ENCODE results near the gene HSBP1L1.

Gene HSBP1L1

DNA sequence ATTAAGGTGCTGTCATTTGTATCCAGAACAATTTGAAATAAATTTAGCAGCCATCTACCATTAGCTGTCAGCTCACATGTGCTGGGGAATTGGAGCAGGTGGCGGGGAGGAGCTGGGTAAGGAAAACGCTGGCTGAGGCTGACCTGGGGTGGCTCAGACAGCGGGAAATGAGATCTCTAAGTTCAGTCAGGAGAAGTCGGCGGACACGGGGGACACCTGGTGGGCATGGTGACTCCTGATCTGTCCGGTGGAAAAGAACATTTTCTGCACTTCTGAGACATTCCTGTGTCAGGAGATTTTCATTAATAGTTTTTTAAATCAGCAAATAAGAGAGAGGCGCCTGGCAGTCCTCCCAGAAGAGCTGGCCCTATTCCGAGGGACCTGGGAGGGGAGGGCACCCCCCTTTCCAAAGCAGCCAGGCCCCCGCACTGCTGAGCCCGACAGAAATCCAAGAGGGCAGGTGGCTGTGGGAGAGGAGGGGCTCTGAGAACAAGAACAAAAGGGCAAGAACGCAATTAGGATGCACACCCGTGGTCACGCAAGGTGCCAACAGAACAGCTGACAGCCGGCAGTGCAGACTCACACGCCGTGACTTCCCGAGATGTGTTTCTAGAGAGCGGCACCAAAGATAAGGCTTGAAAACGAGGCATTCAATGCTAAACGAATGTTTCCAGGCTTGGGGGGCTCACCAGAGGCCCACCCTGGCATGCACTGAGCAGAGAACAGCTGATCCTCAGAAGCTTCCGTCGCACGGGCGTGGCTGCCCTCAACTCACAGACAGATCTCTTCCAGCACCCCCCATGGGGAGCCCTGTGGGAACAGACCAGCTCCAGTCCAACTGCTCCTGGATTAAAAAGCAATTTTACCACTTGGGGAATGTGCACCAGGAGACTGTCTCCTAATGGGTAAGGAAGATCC lies 39.4 kb upstream of the HSBP1L1 start:
- Mint-ChIP-seq H3K9me3 (peaks cover 11 to 16% of the 10 kb centered on the region in 2 donors), H3K4me1 (peaks cover 0 to 13% of the 10 kb centered on the region in 2 donors), H3K36me3 (peaks cover 61 to 65% of the 10 kb centered on the region in 2 donors), H3K4me3 (no peak overlapping the region), H3K27ac (no peak overlapping the region), H3K27me3 (no peaks in the 10 kb centered on the region)
- DNase-seq (no peak), ATAC-seq (replicated peaks) (no peak)

DNA sequence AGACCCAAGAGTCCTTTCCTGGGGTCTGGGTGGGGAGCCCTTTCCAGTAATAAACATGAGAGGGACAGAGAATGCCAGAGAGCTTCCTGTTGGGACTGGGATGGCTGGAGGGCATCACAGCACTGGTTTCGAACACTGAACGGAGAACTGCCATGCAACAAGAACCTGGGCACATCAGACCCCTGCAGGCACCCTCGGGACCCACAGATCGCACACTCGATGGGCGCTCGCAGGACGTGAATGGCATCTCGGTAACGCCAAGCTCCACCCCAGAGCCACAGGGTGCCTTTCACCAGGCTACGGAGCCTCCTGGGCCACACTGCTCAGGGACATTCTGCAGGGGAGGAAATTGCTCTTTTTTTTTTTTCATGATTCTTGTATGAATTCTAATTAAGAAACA lies 38.1 kb upstream of the HSBP1L1 start:
- peaks cover 15 to 17% of the 10 kb centered on the region in 2 donors for H3K9me3 Mint-ChIP-seq
- H3K36me3 Mint-ChIP-seq, result peaks cover 68 to 69% of the 10 kb centered on the region in 2 donors
- no peak overlapping the region for H3K27ac Mint-ChIP-seq
- no peak overlapping the region for H3K4me3 Mint-ChIP-seq
- H3K27me3 Mint-ChIP-seq, result no peaks in the 10 kb centered on the region
- ATAC-seq (replicated peaks) (no peak), DNase-seq (no peak)
- H3K4me1 Mint-ChIP-seq, result peaks cover 0 to 13% of the 10 kb centered on the region in 2 donors

DNA sequence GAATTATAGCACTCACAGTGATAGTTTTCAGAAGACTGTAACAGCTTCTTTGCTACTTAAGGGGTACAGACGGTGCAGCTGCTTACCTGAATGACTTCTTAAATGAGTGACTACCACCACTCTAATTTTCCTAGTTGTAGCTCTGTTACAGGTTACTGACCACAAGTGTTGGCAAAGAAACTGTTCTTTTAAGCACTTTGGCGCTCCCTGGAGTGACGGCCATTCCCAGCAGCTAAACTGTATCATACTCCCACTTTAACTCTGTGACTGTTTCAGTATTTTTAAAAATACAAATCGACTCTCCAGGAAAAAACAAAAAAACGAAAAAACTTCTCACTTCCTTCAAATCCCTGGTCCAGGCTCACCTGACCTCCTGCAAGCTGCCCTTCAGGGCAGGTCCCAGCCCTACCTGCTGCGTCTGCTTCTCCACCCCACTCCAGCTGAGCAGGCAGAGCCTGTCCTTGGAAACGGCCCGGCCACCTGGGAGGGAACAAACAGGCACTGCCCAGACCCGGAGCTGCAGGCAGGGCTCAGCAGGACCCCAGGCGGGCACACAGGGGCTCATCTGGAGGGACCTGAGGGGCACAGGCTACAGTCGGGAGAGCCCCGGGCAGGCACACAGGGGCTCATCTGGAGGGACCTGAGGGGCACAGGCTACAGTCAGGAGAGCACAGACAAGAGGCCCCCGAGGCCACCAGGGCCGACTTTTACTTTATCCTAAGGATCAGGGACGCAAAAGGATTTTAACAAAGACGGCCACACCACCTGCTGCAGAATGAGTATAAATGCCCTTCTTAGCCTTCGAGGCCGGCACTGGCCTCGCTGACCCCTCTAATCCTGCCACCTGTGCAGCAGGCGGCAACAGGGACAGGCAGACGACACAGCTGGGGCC lies 37.5 kb upstream of the HSBP1L1 start:
- H3K27ac Mint-ChIP-seq, result no peak overlapping the region
- H3K4me1 Mint-ChIP-seq, result peaks cover 0 to 13% of the 10 kb centered on the region in 2 donors
- DNase-seq (no peak), ATAC-seq (replicated peaks) (no peak)
- no peaks in the 10 kb centered on the region for H3K27me3 Mint-ChIP-seq
- H3K9me3 Mint-ChIP-seq, result peaks cover 17 to 19% of the 10 kb centered on the region in 2 donors
- H3K4me3 Mint-ChIP-seq, result no peak overlapping the region
- H3K36me3 Mint-ChIP-seq, result peaks cover 70 to 71% of the 10 kb centered on the region in 2 donors

DNA sequence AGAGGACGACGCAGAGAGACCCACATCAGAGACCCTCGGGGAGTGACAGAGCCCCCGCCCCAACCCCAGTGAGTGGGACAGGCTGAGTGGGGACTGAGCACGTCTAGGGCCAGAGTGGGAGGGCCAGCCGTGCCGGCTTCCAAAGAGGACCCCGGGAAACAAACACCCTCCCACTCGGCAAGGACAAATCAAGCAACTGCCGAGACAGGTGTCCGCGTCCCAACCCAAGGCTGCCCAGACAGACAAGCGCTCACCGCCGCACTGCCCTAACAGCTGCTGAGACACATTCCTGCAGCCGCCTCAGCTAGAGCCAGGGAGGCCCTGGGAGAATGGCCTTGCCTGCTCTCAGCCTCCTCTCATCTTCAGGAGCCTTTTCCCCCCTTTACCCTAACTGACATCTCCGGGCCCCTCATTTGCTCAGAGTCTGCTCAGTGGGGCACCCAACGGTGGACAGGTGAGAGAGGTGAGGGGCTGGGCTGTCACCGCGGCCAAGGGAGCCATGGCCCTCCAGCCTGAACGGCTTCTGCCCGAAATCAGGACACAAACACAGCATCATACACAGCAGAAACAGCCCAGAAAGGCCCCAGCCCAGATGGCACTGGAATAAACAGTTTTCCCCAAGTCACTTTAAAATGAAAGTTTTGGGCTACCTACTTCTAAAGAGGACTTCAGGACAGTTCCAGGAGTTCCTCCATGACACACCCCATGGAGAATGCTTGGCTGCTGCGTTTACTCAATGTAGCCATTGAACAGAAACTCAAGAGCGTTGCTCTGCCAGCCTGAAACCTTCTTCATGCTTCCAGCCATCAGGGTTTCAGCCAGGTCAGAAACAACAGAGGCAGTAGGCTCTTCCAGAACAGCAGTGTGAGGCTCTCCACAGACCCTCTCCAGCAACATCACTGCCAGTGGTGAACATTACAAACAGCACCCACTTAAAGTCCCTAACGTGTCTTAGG lies 36.6 kb upstream of the HSBP1L1 start:
- no peaks in the 10 kb centered on the region for H3K27me3 Mint-ChIP-seq
- peaks cover 0 to 13% of the 10 kb centered on the region in 2 donors for H3K4me1 Mint-ChIP-seq
- H3K4me3 Mint-ChIP-seq, result no peak overlapping the region
- peaks cover 25 to 26% of the 10 kb centered on the region in 2 donors for H3K9me3 Mint-ChIP-seq
- H3K36me3 Mint-ChIP-seq, result peaks cover 72% of the 10 kb centered on the region in 2 donors
- H3K27ac Mint-ChIP-seq, result no peak overlapping the region
- ATAC-seq (replicated peaks) (no peak), DNase-seq (no peak)

DNA sequence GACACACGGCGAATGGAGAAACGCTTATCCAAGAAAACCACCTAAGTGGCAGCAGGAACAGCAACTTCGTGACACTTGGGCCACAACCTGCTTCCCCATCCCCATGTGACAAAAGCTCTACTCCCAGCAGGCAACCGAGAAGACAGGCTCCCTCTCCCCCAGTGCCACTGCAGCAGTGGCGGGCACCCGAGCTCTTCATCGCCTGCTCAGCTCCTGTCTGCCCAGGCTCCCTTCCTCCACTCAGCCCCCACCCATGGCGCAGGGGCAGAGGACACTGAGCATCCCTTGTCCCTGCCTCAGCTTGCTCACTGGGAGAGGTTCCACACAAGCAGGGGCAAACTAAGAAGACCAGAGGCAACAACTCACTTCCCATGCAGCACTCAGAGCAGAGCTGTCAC lies 35.9 kb upstream of the HSBP1L1 start:
- Mint-ChIP-seq H3K4me3 (no peak overlapping the region), H3K27ac (no peak overlapping the region), H3K36me3 (peaks cover 72 to 73% of the 10 kb centered on the region in 2 donors), H3K4me1 (peaks cover 0 to 14% of the 10 kb centered on the region in 2 donors), H3K9me3 (peaks cover 30% of the 10 kb centered on the region in 2 donors), H3K27me3 (no peaks in the 10 kb centered on the region)
- no peak for ATAC-seq (replicated peaks)
- no peak for DNase-seq

DNA sequence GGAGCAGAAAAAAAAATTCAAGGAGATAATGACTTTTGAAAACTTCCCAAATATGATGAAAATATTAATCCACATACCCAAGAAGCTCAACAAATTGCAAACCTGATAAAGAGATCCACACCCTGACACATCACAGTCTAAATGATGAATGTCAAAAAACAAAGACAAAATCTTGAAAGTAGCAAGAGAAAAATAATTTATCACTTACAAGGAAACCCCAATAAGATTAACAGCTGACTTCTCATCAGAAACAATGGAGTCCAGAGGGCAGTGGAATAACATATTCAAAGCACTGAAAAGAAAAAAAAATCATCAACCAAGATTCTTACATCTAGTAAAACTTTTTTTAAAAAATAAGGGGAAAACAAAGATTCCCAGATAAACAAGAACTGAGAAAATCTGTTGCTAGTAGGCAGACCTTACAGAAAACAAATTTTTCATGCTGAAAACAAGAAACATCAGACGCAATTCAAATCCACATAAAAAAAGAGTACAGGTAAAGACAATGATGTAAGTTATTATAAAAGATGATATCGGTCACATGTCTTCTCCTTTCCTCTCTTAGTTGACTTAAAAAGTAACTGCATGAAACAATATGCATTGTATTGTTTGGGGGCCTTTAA lies 34.3 kb upstream of the HSBP1L1 start:
- no peak overlapping the region for H3K4me3 Mint-ChIP-seq
- H3K27me3 Mint-ChIP-seq, result no peaks in the 10 kb centered on the region
- H3K9me3 Mint-ChIP-seq, result peaks cover 31 to 34% of the 10 kb centered on the region in 2 donors
- H3K27ac Mint-ChIP-seq, result no peak overlapping the region
- peaks cover 3 to 29% of the 10 kb centered on the region in 2 donors for H3K4me1 Mint-ChIP-seq
- DNase-seq (no peak), ATAC-seq (replicated peaks) (no peak)
- H3K36me3 Mint-ChIP-seq, result peaks cover 77 to 79% of the 10 kb centered on the region in 2 donors

DNA sequence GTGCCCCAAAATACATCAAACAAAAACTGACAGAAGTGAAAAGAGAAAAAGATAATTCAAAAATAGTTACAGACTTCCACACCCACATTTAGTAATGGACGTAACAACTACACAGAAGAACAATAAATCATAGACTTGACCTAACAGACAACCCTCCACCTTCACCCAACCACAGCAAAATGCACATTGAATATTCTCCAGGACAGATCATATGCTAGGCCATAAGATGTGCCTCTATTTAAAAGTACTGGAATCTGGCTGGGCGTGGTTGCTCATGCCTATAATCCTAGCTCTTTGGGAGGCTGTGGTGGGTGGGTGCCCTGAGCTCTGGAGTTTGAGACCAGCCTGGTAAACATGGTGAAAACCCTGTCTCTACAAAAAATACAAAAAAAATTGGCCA lies 33.0 kb upstream of the HSBP1L1 start:
- DNase-seq (no peak), ATAC-seq (replicated peaks) (no peak)
- H3K27ac Mint-ChIP-seq, result no peak overlapping the region
- H3K4me3 Mint-ChIP-seq, result no peak overlapping the region
- H3K27me3 Mint-ChIP-seq, result no peaks in the 10 kb centered on the region
- peaks cover 82 to 84% of the 10 kb centered on the region in 2 donors for H3K36me3 Mint-ChIP-seq
- H3K4me1 Mint-ChIP-seq, result peaks cover 6 to 38% of the 10 kb centered on the region in 2 donors
- H3K9me3 Mint-ChIP-seq, result peaks cover 38 to 43% of the 10 kb centered on the region in 2 donors

DNA sequence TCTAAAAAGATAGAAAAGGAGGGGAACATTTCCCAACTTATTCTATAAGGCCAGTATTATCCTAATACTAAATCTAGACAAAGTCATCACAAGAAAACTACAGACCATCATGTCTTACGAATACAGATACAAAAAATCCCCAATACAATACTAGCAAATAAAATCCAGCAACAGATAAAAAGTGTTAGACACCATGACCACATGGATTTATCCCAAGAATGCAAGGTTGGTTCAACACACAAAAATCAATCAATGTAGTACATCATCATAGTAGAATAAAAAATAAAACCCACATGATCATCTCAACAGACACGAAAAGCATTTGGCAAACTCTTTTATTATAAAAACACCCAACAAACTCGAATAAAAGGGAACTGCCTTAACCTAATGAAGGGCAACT lies 31.5 kb upstream of the HSBP1L1 start:
- DNase-seq, result no peak
- ATAC-seq (replicated peaks), result no peak
- Mint-ChIP-seq H3K4me1 (peaks cover 6 to 32% of the 10 kb centered on the region in 2 donors), H3K27ac (no peak overlapping the region), H3K4me3 (no peak overlapping the region), H3K27me3 (no peaks in the 10 kb centered on the region), H3K9me3 (peaks cover 38 to 43% of the 10 kb centered on the region in 2 donors), H3K36me3 (peaks cover 88 to 92% of the 10 kb centered on the region in 2 donors)

DNA sequence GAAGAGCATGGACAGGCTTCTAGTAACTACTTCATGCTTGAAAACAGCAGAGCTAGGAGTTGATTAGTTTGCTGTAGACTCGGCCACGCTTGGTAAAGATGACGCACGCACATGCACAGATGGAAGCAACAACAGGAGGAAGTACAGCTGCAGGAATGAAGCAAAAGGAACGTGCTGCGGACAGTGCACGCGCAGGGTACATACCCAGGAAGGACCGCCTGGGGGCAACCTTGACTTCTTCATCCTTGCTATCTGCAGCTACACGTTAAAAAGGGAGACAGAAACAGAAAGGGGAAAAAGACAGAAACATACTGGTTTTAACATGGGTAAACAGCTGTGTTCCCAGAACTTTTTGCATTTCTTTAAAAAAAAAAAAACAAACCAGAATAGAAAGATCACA lies 30.7 kb upstream of the HSBP1L1 start:
- peaks cover 36 to 42% of the 10 kb centered on the region in 2 donors for H3K9me3 Mint-ChIP-seq

DNA sequence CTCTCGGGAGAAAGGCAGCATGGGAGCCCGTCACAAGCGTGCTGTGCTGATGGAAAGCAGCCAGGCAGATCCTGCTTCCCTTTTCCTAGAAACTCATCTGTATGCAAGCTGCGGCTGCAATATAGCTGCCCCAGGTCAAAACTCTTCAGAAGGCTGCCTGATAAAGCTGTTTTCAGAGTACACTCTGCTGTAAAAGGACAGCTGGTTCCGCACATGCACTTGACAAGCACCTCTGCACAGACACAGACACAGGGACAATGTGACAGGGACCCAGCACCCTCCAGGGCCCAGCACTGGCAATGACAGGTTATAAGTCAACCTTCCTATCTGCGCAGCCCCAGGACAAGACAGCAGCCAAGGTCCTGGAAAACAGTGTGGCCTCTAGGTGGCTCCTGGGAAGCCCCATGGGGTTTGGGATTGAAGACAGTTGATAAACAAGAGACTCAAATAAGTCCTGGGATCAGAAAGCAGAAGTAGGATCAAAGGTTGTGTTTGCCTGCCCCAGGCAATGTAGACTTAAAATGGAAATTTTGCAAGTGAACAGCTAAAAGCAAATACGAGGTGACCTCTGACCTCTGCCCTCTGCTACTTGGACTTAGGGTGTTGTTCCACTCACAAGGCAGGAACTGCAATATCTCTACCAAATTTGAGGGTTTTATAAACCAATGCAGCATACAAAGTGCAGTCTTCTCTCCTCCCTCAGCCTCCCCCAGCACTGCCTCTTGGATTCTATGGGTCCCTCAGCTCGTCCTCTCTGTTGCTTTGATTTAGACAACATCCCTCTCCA lies 29.9 kb upstream of the HSBP1L1 start:
- DNase-seq, result no peak
- peaks cover 6 to 24% of the 10 kb centered on the region in 2 donors for H3K4me1 Mint-ChIP-seq
- peaks cover 84 to 91% of the 10 kb centered on the region in 2 donors for H3K36me3 Mint-ChIP-seq
- H3K4me3 Mint-ChIP-seq, result peak overlapping the region in 1 of 2 donors; percentile 14
- no peak overlapping the region for H3K27ac Mint-ChIP-seq
- H3K9me3 Mint-ChIP-seq, result peaks cover 31 to 37% of the 10 kb centered on the region in 2 donors
- ATAC-seq (replicated peaks), result peak; percentile 57 to 64
- H3K27me3 Mint-ChIP-seq, result no peaks in the 10 kb centered on the region

More for the DNA sequence above, 30.7 kb upstream of the HSBP1L1 start:
- H3K4me3 Mint-ChIP-seq, result no peak overlapping the region
- no peak for ATAC-seq (replicated peaks)
- peaks cover 88 to 93% of the 10 kb centered on the region in 2 donors for H3K36me3 Mint-ChIP-seq
- H3K4me1 Mint-ChIP-seq, result peaks cover 6 to 29% of the 10 kb centered on the region in 2 donors
- no peak for DNase-seq
- H3K27ac Mint-ChIP-seq, result no peak overlapping the region
- H3K27me3 Mint-ChIP-seq, result no peaks in the 10 kb centered on the region

DNA sequence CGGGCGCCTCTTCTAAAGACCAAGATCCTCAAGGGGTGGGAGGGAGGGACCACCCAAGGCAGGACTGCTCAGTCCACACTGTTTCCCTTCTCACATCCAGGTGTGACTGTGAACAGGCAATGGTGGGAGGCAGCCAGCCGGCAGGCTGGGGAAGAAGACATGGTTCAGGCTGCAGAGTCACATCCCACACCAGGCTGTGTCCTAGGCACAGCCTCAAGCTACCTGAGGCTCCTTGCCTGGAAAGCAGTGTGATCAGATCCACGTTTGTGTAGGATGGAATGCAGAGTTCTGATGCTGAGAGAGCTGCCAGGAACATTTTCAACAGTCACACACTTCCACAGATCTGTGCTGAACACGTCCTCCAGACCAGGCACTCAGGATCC lies 29.4 kb upstream of the HSBP1L1 start:
- Mint-ChIP-seq H3K36me3 (peaks cover 83 to 90% of the 10 kb centered on the region in 2 donors), H3K4me3 (no peak overlapping the region), H3K27me3 (no peaks in the 10 kb centered on the region), H3K27ac (no peak overlapping the region), H3K9me3 (peaks cover 25 to 31% of the 10 kb centered on the region in 2 donors), H3K4me1 (peaks cover 6 to 29% of the 10 kb centered on the region in 2 donors)
- no peak for ATAC-seq (replicated peaks)
- DNase-seq, result no peak

DNA sequence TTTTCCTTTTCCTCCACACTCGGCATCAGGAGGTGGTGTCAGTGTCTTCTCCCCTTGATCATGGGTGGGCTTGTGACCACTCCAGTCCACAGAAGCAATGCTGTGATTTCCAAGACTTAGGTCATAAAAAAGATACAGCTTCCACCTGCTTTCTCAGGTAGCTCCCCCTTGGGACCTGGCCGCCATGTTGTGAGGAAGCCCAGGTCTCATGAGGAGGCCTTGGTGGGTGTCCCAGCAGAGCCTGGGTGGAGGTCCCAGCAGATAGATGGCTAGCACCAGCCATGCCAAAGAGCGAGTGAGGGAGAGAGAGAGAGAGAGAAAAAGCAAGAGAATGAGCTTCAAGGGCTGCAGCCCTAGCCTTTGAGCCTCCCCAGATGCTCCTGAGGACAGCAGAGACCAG lies 28.9 kb upstream of the HSBP1L1 start:
- H3K4me3 Mint-ChIP-seq, result no peak overlapping the region
- no peak overlapping the region for H3K27ac Mint-ChIP-seq
- H3K9me3 Mint-ChIP-seq, result peaks cover 25 to 31% of the 10 kb centered on the region in 2 donors
- H3K36me3 Mint-ChIP-seq, result peaks cover 84 to 90% of the 10 kb centered on the region in 2 donors
- ATAC-seq (replicated peaks), result no peak
- DNase-seq, result no peak
- H3K27me3 Mint-ChIP-seq, result no peaks in the 10 kb centered on the region
- H3K4me1 Mint-ChIP-seq, result peaks cover 6 to 30% of the 10 kb centered on the region in 2 donors
